MCF 10A (cell line): ENCODE results near the gene VCL. TPM values are rescaled to one million over a fixed set of nuclear protein-coding genes. Genes with fewer than 3 reads are reported as not detected.

ENCODE experiments used
- BruUV-seq: library from RNA; stranded (reverse); fragments of 400-500 nt; replicated peaks from 2 replicates; lab custom pipeline; 2021; lab: Mats Ljungman, UMichigan
- CTCF ChIA-PET: fragments of 300-600 bp; sonication (Branson Sonifier 250); formaldehyde crosslinking; extraction: SDS; loops from one replicate; lab custom pipeline; 2021; ENCODE audit warnings: antibody characterized with exemption, inconsistent platforms; lab: Yijun Ruan, JAX
- POLR2A ChIA-PET: fragments of 300-600, 350-650 bp; sonication (Branson Sonifier 250); formaldehyde crosslinking; extraction: SDS; loops from one replicate; lab custom pipeline; 2020; ENCODE audit warnings: antibody characterized with exemption, inconsistent platforms; lab: Yijun Ruan, JAX
- DNase-seq: peaks from one replicate; pipeline ENCODE4 v3.0.0-alpha.2; 2018; ENCODE audit not compliant: unreplicated experiment
- H3K27ac Mint-ChIP-seq: one replicate; pipeline ENCODE4 v1.8.0; 2022; ENCODE audit warnings: mild to moderate bottlenecking, low read depth, mixed read lengths; ENCODE audit not compliant: unreplicated experiment
- H3K27me3 Mint-ChIP-seq: one replicate; pipeline ENCODE4 v1.8.0; 2022; ENCODE audit warnings: mixed read lengths; ENCODE audit not compliant: insufficient read depth, unreplicated experiment
- H3K36me3 Mint-ChIP-seq: one replicate; pipeline ENCODE4 v1.8.0; 2022; ENCODE audit warnings: mild to moderate bottlenecking, moderate library complexity, mixed read lengths; ENCODE audit not compliant: insufficient read depth, unreplicated experiment
- H3K4me1 Mint-ChIP-seq: one replicate; pipeline ENCODE4 v1.8.0; 2022; ENCODE audit warnings: mixed read lengths; ENCODE audit not compliant: insufficient read depth, unreplicated experiment
- H3K4me3 Mint-ChIP-seq: one replicate; pipeline ENCODE4 v1.8.0; 2022; ENCODE audit warnings: mild to moderate bottlenecking, moderate library complexity, mixed read lengths; ENCODE audit not compliant: unreplicated experiment
- H3K9me3 Mint-ChIP-seq: one replicate; pipeline ENCODE4 v1.8.0; 2022; ENCODE audit warnings: mixed read lengths; ENCODE audit not compliant: unreplicated experiment
- CTCF ChIP-seq: fragments of 200-600 bp; IDR thresholded peaks from one replicate; pipeline ENCODE4 v1.8.0; 2022; ENCODE audit warnings: antibody characterized with exemption, mild to moderate bottlenecking; ENCODE audit not compliant: unreplicated experiment
- intact Hi-C: fragments of 100-400 bp; cut with micrococcal nuclease; formaldehyde crosslinking; loops from 2 replicates; pipeline ENCODE4 v1.14.1; 2022
- total RNA-seq: library from RNA; stranded (reverse); gene quantifications from 2 replicates; pipeline ENCODE4 v1.2.3, GENCODE V29; 2022

VCL gene
- total RNA-seq, 1 experiment from 2014 or later = 90.2 TPM

GRCh38 chr10:74032900-74033655, 35.2 kb downstream of the VCL start:
- H3K9me3 Mint-ChIP-seq = no peaks in the 10 kb centered on the region
- DNase-seq = no peak
- peak overlapping the region; percentile 24 for H3K27ac Mint-ChIP-seq
- no TSS peak for BruUV-seq
- no peak overlapping the region for H3K4me3 Mint-ChIP-seq
- H3K4me1 Mint-ChIP-seq = peaks cover 25% of the 10 kb centered on the region
- intact Hi-C loops = loop anchor here (5.0 kb wide), 1 partner anchor 49 kb away; no protein-coding TSS in a partner anchor
- H3K36me3 Mint-ChIP-seq = peaks cover 47% of the 10 kb centered on the region
- TF ChIP-seq CTCF = no peak
- ChIA-PET POLR2A (interaction anchor here (1.0 to 2.7 kb wide), 6 partner anchors 9 to 146 kb away, joined by 4 to 21 read pairs (median 6); no protein-coding TSS in a partner anchor), CTCF (interaction anchor here (0.8 to 2.9 kb wide), 5 partner anchors 9 to 76 kb away, joined by 3 to 11 read pairs (median 4); no protein-coding TSS in a partner anchor)
- no peaks in the 10 kb centered on the region for H3K27me3 Mint-ChIP-seq

GRCh38 chr10:74033702-74034101, 35.8 kb downstream of the VCL start:
- TF ChIP-seq CTCF = no peak
- ChIA-PET POLR2A (interaction anchor here (1.0 to 2.7 kb wide), 5 partner anchors 13 to 147 kb away, joined by 4 to 21 read pairs (median 7); no protein-coding TSS in a partner anchor), CTCF (interaction anchor here (0.8 to 2.9 kb wide), 5 partner anchors 9 to 76 kb away, joined by 3 to 11 read pairs (median 4); no protein-coding TSS in a partner anchor)
- Mint-ChIP-seq H3K27ac (peak overlapping the region; percentile 24), H3K9me3 (no peaks in the 10 kb centered on the region), H3K4me3 (no peak overlapping the region), H3K4me1 (peaks cover 25% of the 10 kb centered on the region), H3K36me3 (peaks cover 47% of the 10 kb centered on the region), H3K27me3 (no peaks in the 10 kb centered on the region)
- no peak for DNase-seq
- no TSS peak for BruUV-seq
- intact Hi-C loops = loop anchor here (5.0 kb wide), 1 partner anchor 49 kb away; no protein-coding TSS in a partner anchor

- no TSS peak for BruUV-seq
- H3K4me3 Mint-ChIP-seq = no peak overlapping the region
- DNase-seq = no peak
- TF ChIP-seq CTCF = no peak
- intact Hi-C loops = loop anchor here (5.0 kb wide), 1 partner anchor 48 kb away; no protein-coding TSS in a partner anchor
- peak overlapping the region; percentile 0 for H3K27ac Mint-ChIP-seq
- CTCF ChIA-PET = interaction anchor here (0.8 to 2.9 kb wide), 6 partner anchors 17 to 93 kb away, joined by 3 to 11 read pairs (median 6); no protein-coding TSS in a partner anchor
- H3K36me3 Mint-ChIP-seq = peaks cover 44% of the 10 kb centered on the region
- POLR2A ChIA-PET = interaction anchor here (1.0 to 2.7 kb wide), 4 partner anchors 12 to 148 kb away, joined by 3 to 21 read pairs (median 6); no protein-coding TSS in a partner anchor
- H3K27me3 Mint-ChIP-seq = no peaks in the 10 kb centered on the region
- peaks cover 28% of the 10 kb centered on the region for H3K4me1 Mint-ChIP-seq
- H3K9me3 Mint-ChIP-seq = no peaks in the 10 kb centered on the region
These were observed 36.4 kb downstream of the VCL start for GRCh38 chr10:74034301-74034700.

GRCh38 chr10:74035303-74035702, 37.4 kb downstream of the VCL start:
- Mint-ChIP-seq H3K9me3 (no peaks in the 10 kb centered on the region), H3K4me1 (peaks cover 38% of the 10 kb centered on the region), H3K27ac (peak overlapping the region; percentile 0), H3K4me3 (no peak overlapping the region), H3K36me3 (peaks cover 38% of the 10 kb centered on the region), H3K27me3 (no peaks in the 10 kb centered on the region)
- ChIA-PET CTCF (interaction anchor here (0.6 to 2.9 kb wide), 18 partner anchors 10 to 756 kb away, joined by 3 to 11 read pairs (median 4); no protein-coding TSS in a partner anchor), POLR2A (interaction anchor here (0.6 to 1.7 kb wide), 5 partner anchors 9 to 148 kb away, joined by 3 to 4 read pairs (median 3); partner anchors contain the start of gene VCL)
- TF ChIP-seq CTCF = peak; percentile 11
- BruUV-seq = no TSS peak
- no peak for DNase-seq
- intact Hi-C loops = loop anchor here (5.0 kb wide), 1 partner anchor 148 kb away; no protein-coding TSS in a partner anchor
